ENCODE data around the gene FGD2. TPM values are rescaled to one million over a fixed set of nuclear protein-coding genes. Genes with fewer than 3 reads are reported as not detected.

The FGD2 gene
- total and polyA plus RNA-seq, 9 of the 15 experiments (the other 6 are each of a cell fraction or from before 2014, with no cell fraction given): 0.09 TPM; not detected in 8

DNA sequence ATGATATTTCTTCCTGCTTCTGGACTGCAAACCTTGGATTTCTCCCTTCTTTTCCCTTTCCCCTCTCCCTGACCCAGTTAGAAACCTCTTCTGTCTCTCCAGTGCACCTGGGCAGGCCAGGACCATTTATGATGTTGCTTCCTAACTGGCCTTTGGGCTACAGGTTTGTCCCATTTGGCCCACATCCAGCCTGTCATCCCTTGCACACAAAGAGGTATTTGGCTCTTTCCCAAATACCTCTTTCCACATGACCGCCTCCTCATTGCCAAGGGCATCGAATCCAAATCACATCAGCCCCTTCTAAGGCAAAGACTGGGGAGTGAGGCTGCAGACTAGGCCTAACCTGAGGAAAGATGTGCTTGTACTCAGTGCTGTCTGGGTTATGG is 13.6 kb downstream of the FGD2 start:
- ChIA-PET CTCF (ENCODE audit: low intra/inter-chr PET ratio) (interaction anchor here (0.7 to 9.7 kb wide), 24 partner anchors 9 to 1474 kb away, joined by 3 to 204 read pairs (median 4); partner anchors contain the start of genes C6orf89, MTCH1 and PIM1), POLR2A (interaction anchor here (0.6 to 2.5 kb wide), 5 partner anchors 10 to 153 kb away, joined by 3 to 14 read pairs (median 3); no protein-coding TSS in a partner anchor)
- in situ Hi-C loops (cut with MboI): loop anchor here (25.0 kb wide), 1 partner anchor 1468 kb away; no protein-coding TSS in a partner anchor
- H3K9me1 ChIP-seq (ENCODE audit: control insufficient read depth, insufficient read depth, low read length): peaks cover 3% of the 10 kb centered on the region
- peaks cover 13 to 22% of the 10 kb centered on the region in 2 experiments for H3K4me1 ChIP-seq (replicated peaks in 1 of 2; ENCODE audit: control insufficient read depth in 2 of 2, insufficient read depth in 2 of 2, low read length in 2 of 2)
- WGBS (ENCODE audit: insufficient coverage, low coverage, missing lambda C conversion rate): 48% methylated on average over 2 of the region's 2 CpGs
- ATAC-seq: no peak
- no peaks in the 10 kb centered on the region for H3K36me3 ChIP-seq (ENCODE audit: control insufficient read depth, insufficient read depth, low read length)
- no peaks in the 10 kb centered on the region; a peak in 1 of 5 replicates for H3K27me3 ChIP-seq (ENCODE audit: control insufficient read depth in 2 of 2, insufficient read depth in 2 of 2, low read length in 2 of 2)
- FAIRE-seq: no peak
- H2AFZ ChIP-seq (ENCODE audit: low read depth, low read length): peak overlapping the region; percentile 73
- DNase-seq (ENCODE audit: extremely low read depth in 1 of 4, low spot score in 3 of 4): no peak
- H3K9me3 ChIP-seq (replicated peaks; ENCODE audit: control insufficient read depth, insufficient read depth, low read depth, low read length): no peaks in the 10 kb centered on the region
- no peaks in the 10 kb centered on the region for H3K79me2 ChIP-seq (ENCODE audit: control insufficient read depth, insufficient read depth, low read length)
- H3K4me3 ChIP-seq: no peak overlapping the region
- H3K9ac ChIP-seq (ENCODE audit: insufficient read depth in 1 of 2, low read depth in 2 of 2, low read length in 2 of 2): peak overlapping the region in 1 of 2 experiments; percentile 38; a peak in 1 of 4 replicates
- H4K20me1 ChIP-seq (replicated peaks; ENCODE audit: control insufficient read depth, insufficient read depth, low read length): peaks cover 4% of the 10 kb centered on the region; the same call in 1 of the 2 replicates
- no TSS peak for BruUV-seq (replicated peaks)
- intact Hi-C loops (cut with micrococcal nuclease): loop anchor here (10.0 kb wide), 1 partner anchor 104 kb away; no protein-coding TSS in a partner anchor
- H3K27ac ChIP-seq (ENCODE audit: extremely low read depth, low read depth, low read length): peak overlapping the region; percentile 25; the same call in 1 of the 3 replicates
- H3K4me2 ChIP-seq (ENCODE audit: insufficient read depth, low read length): no peak overlapping the region
- TF ChIP-seq, protein P1, sequence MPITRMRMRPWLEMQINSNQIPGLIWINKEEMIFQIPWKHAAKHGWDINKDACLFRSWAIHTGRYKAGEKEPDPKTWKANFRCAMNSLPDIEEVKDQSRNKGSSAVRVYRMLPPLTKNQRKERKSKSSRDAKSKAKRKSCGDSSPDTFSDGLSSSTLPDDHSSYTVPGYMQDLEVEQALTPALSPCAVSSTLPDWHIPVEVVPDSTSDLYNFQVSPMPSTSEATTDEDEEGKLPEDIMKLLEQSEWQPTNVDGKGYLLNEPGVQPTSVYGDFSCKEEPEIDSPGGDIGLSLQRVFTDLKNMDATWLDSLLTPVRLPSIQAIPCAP (CRISPR knock-in tag; IDR thresholded peaks at IDR 0.05; ENCODE audit: borderline replicate concordance): 0 out of 2 replicates have a peak, but pooled peaks have one; percentile 74
- TF ChIP-seq, protein P2, sequence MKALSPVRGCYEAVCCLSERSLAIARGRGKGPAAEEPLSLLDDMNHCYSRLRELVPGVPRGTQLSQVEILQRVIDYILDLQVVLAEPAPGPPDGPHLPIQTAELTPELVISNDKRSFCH (CRISPR knock-in tag; IDR thresholded peaks at IDR 0.05): no peak
- TF ChIP-seq, protein P2 (tag; IDR thresholded peaks at IDR 0.05): no peak
- no peak for TF ChIP-seq RNF2 (IDR thresholded peaks at IDR 0.05)
- no peak for TF ChIP-seq JUND (IDR thresholded peaks at IDR 0.05; ENCODE audit: borderline replicate concordance, low read depth, low read length)
- no peak for TF ChIP-seq JUND (tag; IDR thresholded peaks at IDR 0.05; ENCODE audit: borderline replicate concordance, low read depth, low read length)
- TF ChIP-seq TCF7L2 (IDR thresholded peaks at IDR 0.05; ENCODE audit: low read depth, low read length): no peak
- no peak for TF ChIP-seq ZBTB17 (CRISPR knock-in tag; IDR thresholded peaks at IDR 0.05)
- TF ChIP-seq ZNF668 (CRISPR knock-in tag; IDR thresholded peaks at IDR 0.05): no peak
- TF ChIP-seq TFAP4 (CRISPR knock-in tag; IDR thresholded peaks at IDR 0.05; ENCODE audit: borderline replicate concordance): no peak
- TF ChIP-seq, protein P3, sequence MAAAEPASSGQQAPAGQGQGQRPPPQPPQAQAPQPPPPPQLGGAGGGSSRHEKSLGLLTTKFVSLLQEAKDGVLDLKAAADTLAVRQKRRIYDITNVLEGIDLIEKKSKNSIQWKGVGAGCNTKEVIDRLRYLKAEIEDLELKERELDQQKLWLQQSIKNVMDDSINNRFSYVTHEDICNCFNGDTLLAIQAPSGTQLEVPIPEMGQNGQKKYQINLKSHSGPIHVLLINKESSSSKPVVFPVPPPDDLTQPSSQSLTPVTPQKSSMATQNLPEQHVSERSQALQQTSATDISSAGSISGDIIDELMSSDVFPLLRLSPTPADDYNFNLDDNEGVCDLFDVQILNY (CRISPR knock-in tag; IDR thresholded peaks at IDR 0.05): no peak
- no peak for TF ChIP-seq PREB (CRISPR knock-in tag; IDR thresholded peaks at IDR 0.05)
- no peak for TF ChIP-seq RCOR1 (IDR thresholded peaks at IDR 0.05; ENCODE audit: borderline replicate concordance in 1 of 2, low read depth in 2 of 2, low read length in 2 of 2)
- peak; percentile 82 for TF ChIP-seq NFIC (IDR thresholded peaks at IDR 0.05)
- TF ChIP-seq PML (IDR thresholded peaks at IDR 0.05; ENCODE audit: low read length): no peak
- TF ChIP-seq GATA2 (CRISPR knock-in tag; IDR thresholded peaks at IDR 0.05): no peak
- no peak for TF ChIP-seq GMEB1 (CRISPR knock-in tag; IDR thresholded peaks at IDR 0.05)
